ENCODE measurements around the gene USP12.
"Not testable (repeated sequence)": the region's sequence is repeated elsewhere in the genome, so short reads cannot be mapped to it uniquely, and the experiment has no call there.

The USP12 gene

GRCh38 chr13:27128825-27129627 lies 42.6 kb downstream of the USP12 start:
- Histone ChIP-seq H3K36me3 (ENCODE audit: insufficient read depth) (no peaks in the 10 kb centered on the region), H3K27ac (no peak overlapping the region), H3K4me3 (IDR thresholded peaks at IDR 0.05; ENCODE audit: insufficient read depth, low read depth, low read length) (no peak overlapping the region), H3K27me3 (ENCODE audit: insufficient read depth, low read depth) (no peaks in the 10 kb centered on the region), H2AFZ (ENCODE audit: low read depth) (no peak overlapping the region), H3K4me1 (ENCODE audit: low read depth, poor library complexity, severe bottlenecking) (peaks cover 33% of the 10 kb centered on the region), H3K79me2 (ENCODE audit: insufficient read depth, low read depth) (0 out of 2 replicates have a peak, but pooled peaks cover 5% of the 10 kb centered on the region), H3K4me2 (no peak overlapping the region), H3K9ac (no peak overlapping the region), H4K20me1 (ENCODE audit: insufficient read depth) (0 out of 2 replicates have a peak, but pooled peaks cover 5% of the 10 kb centered on the region)
- TF ChIP-seq, protein P1, sequence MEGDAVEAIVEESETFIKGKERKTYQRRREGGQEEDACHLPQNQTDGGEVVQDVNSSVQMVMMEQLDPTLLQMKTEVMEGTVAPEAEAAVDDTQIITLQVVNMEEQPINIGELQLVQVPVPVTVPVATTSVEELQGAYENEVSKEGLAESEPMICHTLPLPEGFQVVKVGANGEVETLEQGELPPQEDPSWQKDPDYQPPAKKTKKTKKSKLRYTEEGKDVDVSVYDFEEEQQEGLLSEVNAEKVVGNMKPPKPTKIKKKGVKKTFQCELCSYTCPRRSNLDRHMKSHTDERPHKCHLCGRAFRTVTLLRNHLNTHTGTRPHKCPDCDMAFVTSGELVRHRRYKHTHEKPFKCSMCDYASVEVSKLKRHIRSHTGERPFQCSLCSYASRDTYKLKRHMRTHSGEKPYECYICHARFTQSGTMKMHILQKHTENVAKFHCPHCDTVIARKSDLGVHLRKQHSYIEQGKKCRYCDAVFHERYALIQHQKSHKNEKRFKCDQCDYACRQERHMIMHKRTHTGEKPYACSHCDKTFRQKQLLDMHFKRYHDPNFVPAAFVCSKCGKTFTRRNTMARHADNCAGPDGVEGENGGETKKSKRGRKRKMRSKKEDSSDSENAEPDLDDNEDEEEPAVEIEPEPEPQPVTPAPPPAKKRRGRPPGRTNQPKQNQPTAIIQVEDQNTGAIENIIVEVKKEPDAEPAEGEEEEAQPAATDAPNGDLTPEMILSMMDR (conservative IDR thresholded peaks at IDR 0.05; ENCODE audit: low read depth, low read length): no peak

DNA sequence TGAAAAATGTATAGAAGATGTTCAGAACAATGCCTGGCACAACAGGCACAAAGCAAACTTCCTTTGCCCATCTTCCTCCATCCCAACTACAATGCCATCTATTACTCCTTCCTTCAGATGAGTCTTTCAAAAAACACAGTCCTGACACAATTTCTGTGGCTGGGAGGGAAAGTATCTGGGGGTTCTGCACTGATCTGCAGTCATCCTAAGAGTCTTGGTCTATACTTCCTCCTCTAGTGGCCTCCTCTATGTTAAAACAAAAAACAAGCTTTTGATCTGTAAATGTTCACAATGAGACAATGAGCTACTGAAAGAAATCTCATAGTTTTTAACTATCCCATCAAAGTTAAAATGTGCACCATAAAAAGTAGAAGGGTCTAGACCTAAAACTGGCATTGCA lies 44.8 kb downstream of the USP12 start:
- Histone ChIP-seq H3K4me1 (ENCODE audit: low read depth, poor library complexity, severe bottlenecking) (peaks cover 21% of the 10 kb centered on the region), H4K20me1 (ENCODE audit: insufficient read depth) (0 out of 2 replicates have a peak, but pooled peaks cover 5% of the 10 kb centered on the region), H3K9ac (no peak overlapping the region), H3K27ac (no peak overlapping the region), H3K36me3 (ENCODE audit: insufficient read depth) (no peaks in the 10 kb centered on the region), H3K27me3 (ENCODE audit: insufficient read depth, low read depth) (no peaks in the 10 kb centered on the region), H3K4me2 (no peak overlapping the region), H3K79me2 (ENCODE audit: insufficient read depth, low read depth) (0 out of 2 replicates have a peak, but pooled peaks cover 5% of the 10 kb centered on the region), H3K4me3 (IDR thresholded peaks at IDR 0.05; ENCODE audit: insufficient read depth, low read depth, low read length) (no peak overlapping the region), H2AFZ (ENCODE audit: low read depth) (no peak overlapping the region)
- TF ChIP-seq, protein P1 (conservative IDR thresholded peaks at IDR 0.05; ENCODE audit: low read depth, low read length): no peak

GRCh38 chr13:27125357-27126282 lies 46.0 kb downstream of the USP12 start:
- H3K79me2 ChIP-seq (ENCODE audit: insufficient read depth, low read depth): 0 out of 2 replicates have a peak, but pooled peaks cover 5% of the 10 kb centered on the region
- TF ChIP-seq, protein P1 (conservative IDR thresholded peaks at IDR 0.05; ENCODE audit: low read depth, low read length): no peak
- no peak overlapping the region for H2AFZ ChIP-seq (ENCODE audit: low read depth)
- H3K27ac ChIP-seq: no peak overlapping the region
- no peak overlapping the region for H3K4me2 ChIP-seq
- H3K4me1 ChIP-seq (ENCODE audit: low read depth, poor library complexity, severe bottlenecking): peaks cover 11% of the 10 kb centered on the region
- no peaks in the 10 kb centered on the region for H3K36me3 ChIP-seq (ENCODE audit: insufficient read depth)
- no peak overlapping the region for H3K4me3 ChIP-seq (IDR thresholded peaks at IDR 0.05; ENCODE audit: insufficient read depth, low read depth, low read length)
- H4K20me1 ChIP-seq (ENCODE audit: insufficient read depth): 0 out of 2 replicates have a peak, but pooled peaks cover 3% of the 10 kb centered on the region
- no peak overlapping the region for H3K9ac ChIP-seq
- no peaks in the 10 kb centered on the region for H3K27me3 ChIP-seq (ENCODE audit: insufficient read depth, low read depth)

- H3K9ac ChIP-seq: no peak overlapping the region
- H3K4me2 ChIP-seq: no peak overlapping the region
- no peak overlapping the region for H2AFZ ChIP-seq (ENCODE audit: low read depth)
- no peak overlapping the region for H3K27ac ChIP-seq
- no peaks in the 10 kb centered on the region for H4K20me1 ChIP-seq (ENCODE audit: insufficient read depth)
- H3K27me3 ChIP-seq (ENCODE audit: insufficient read depth, low read depth): no peaks in the 10 kb centered on the region
- H3K36me3 ChIP-seq (ENCODE audit: insufficient read depth): no peaks in the 10 kb centered on the region
- no peak overlapping the region for H3K4me3 ChIP-seq (IDR thresholded peaks at IDR 0.05; ENCODE audit: insufficient read depth, low read depth, low read length)
- TF ChIP-seq, protein P1 (conservative IDR thresholded peaks at IDR 0.05; ENCODE audit: low read depth, low read length): no peak
- no peaks in the 10 kb centered on the region for H3K79me2 ChIP-seq (ENCODE audit: insufficient read depth, low read depth)
- H3K4me1 ChIP-seq (ENCODE audit: low read depth, poor library complexity, severe bottlenecking): peaks cover under 1% of the 10 kb centered on the region
Measured at GRCh38 chr13:27124571-27124970, 47.0 kb downstream of the USP12 start.

- not testable (repeated sequence) for H3K9ac ChIP-seq; H3K4me1 ChIP-seq (ENCODE audit: low read depth, poor library complexity, severe bottlenecking); H3K4me3 ChIP-seq (IDR thresholded peaks at IDR 0.05; ENCODE audit: insufficient read depth, low read depth, low read length); H3K79me2 ChIP-seq (ENCODE audit: insufficient read depth, low read depth); H4K20me1 ChIP-seq (ENCODE audit: insufficient read depth); H3K27me3 ChIP-seq (ENCODE audit: insufficient read depth, low read depth); H3K4me2 ChIP-seq; H2AFZ ChIP-seq (ENCODE audit: low read depth); H3K27ac ChIP-seq; H3K36me3 ChIP-seq (ENCODE audit: insufficient read depth)
Measured at GRCh38 chr13:27123445-27123844, 48.2 kb downstream of the USP12 start.
